HEK293 (cell line): Measurements from ENCODE around the gene SLC25A18.
A peak's percentile ranks its signal among the peaks of the same experiment; 100 is the strongest.

ENCODE experiments used
- HIC1 ChIP-seq: fragments of 450-650 bp; formaldehyde crosslinking; IDR thresholded peaks from 2 replicates; pipeline ENCODE4 v1.5.1; 2016; ENCODE audit warnings: missing biosample characterization, missing genetic modification characterization
- HOXA7 ChIP-seq: sonication (generic); formaldehyde crosslinking; IDR thresholded peaks from 2 replicates; pipeline ENCODE4 v1.8.1; 2022; ENCODE audit warnings: missing genetic modification reagents, borderline replicate concordance
- KLF9 ChIP-seq: fragments of 450-650 bp; formaldehyde crosslinking; IDR thresholded peaks from 2 replicates; pipeline ENCODE4 v1.5.1; 2016; ENCODE audit warnings: missing biosample characterization, missing genetic modification characterization, low read depth
- SP7 ChIP-seq: fragments of 450-650 bp; formaldehyde crosslinking; IDR thresholded peaks from 2 replicates; pipeline ENCODE4 v1.5.1; 2016; ENCODE audit warnings: missing biosample characterization, missing genetic modification characterization
- TCF7L2 ChIP-seq: IDR thresholded peaks from 2 replicates; pipeline ENCODE4 v1.6.1; 2011; ENCODE audit warnings: low read depth, mild to moderate bottlenecking, inconsistent platforms, low read length, moderate library complexity, borderline replicate concordance
- YY2 ChIP-seq: fragments of 450-650 bp; formaldehyde crosslinking; IDR thresholded peaks from 2 replicates; pipeline ENCODE4 v1.5.1; 2016; ENCODE audit warnings: missing biosample characterization, missing genetic modification characterization
- ZBTB11 ChIP-seq: fragments of 450-650 bp; formaldehyde crosslinking; conservative IDR thresholded peaks from 2 replicates; pipeline ENCODE4 v1.5.1; 2016; ENCODE audit warnings: low read depth, missing biosample characterization, missing genetic modification characterization
- ZBTB48 ChIP-seq: fragments of 450-650 bp; formaldehyde crosslinking; IDR thresholded peaks from 2 replicates; pipeline ENCODE4 v1.5.1; 2016; ENCODE audit warnings: missing biosample characterization, missing genetic modification characterization
- ZNF112 ChIP-seq: fragments of 450-650 bp; formaldehyde crosslinking; IDR thresholded peaks from 2 replicates; pipeline ENCODE4 v1.5.0; 2017; ENCODE audit warnings: missing biosample characterization, missing genetic modification characterization
- ZNF121 ChIP-seq: fragments of 450-650 bp; formaldehyde crosslinking; IDR thresholded peaks from 2 replicates; pipeline ENCODE4 v1.5.1; 2016; ENCODE audit warnings: missing biosample characterization, missing genetic modification characterization
- ZNF19 ChIP-seq: fragments of 450-650 bp; formaldehyde crosslinking; IDR thresholded peaks from 2 replicates; pipeline ENCODE4; 2016; ENCODE audit warnings: missing biosample characterization, missing genetic modification characterization, low read depth
- ZNF239 ChIP-seq: fragments of 450-650 bp; formaldehyde crosslinking; IDR thresholded peaks from 2 replicates; pipeline ENCODE4 v1.5.1; 2016; ENCODE audit warnings: missing biosample characterization, missing genetic modification characterization
- ZNF37A ChIP-seq: fragments of 450-650 bp; IDR thresholded peaks from 2 replicates; pipeline ENCODE4 v1.5.1; 2018; ENCODE audit warnings: missing biosample characterization, missing genetic modification characterization
- ZNF404 ChIP-seq: fragments of 450-650 bp; formaldehyde crosslinking; IDR thresholded peaks from 2 replicates; pipeline ENCODE4 v1.5.1; 2017; ENCODE audit warnings: missing biosample characterization, missing genetic modification characterization
- ZNF501 ChIP-seq: fragments of 450-650 bp; formaldehyde crosslinking; IDR thresholded peaks from 2 replicates; pipeline ENCODE4 v1.5.1; 2016; ENCODE audit warnings: missing biosample characterization, missing genetic modification characterization
- ZNF544 ChIP-seq: fragments of 450-650 bp; formaldehyde crosslinking; IDR thresholded peaks from 2 replicates; pipeline ENCODE4 v1.5.0; 2017; ENCODE audit warnings: missing biosample characterization, missing genetic modification characterization
- ZNF548 ChIP-seq: fragments of 450-650 bp; formaldehyde crosslinking; IDR thresholded peaks from 2 replicates; pipeline ENCODE4 v1.5.1; 2016; ENCODE audit warnings: missing biosample characterization, missing genetic modification characterization
- ZNF549 ChIP-seq: fragments of 450-650 bp; IDR thresholded peaks from 2 replicates; pipeline ENCODE4 v1.5.1; 2018; ENCODE audit warnings: missing biosample characterization, missing genetic modification characterization, mild to moderate bottlenecking, inconsistent platforms, moderate library complexity
- ZNF621 ChIP-seq: fragments of 450-650 bp; formaldehyde crosslinking; IDR thresholded peaks from 2 replicates; pipeline ENCODE4 v1.5.1; 2017; ENCODE audit warnings: missing biosample characterization, missing genetic modification characterization
- ZNF664 ChIP-seq: fragments of 450-650 bp; formaldehyde crosslinking; IDR thresholded peaks from 2 replicates; pipeline ENCODE4 v1.5.1; 2016; ENCODE audit warnings: missing biosample characterization, missing genetic modification characterization
- ZNF670 ChIP-seq: fragments of 450-650 bp; formaldehyde crosslinking; IDR thresholded peaks from 2 replicates; pipeline ENCODE4 v1.5.1; 2016; ENCODE audit warnings: missing biosample characterization, missing genetic modification characterization, low read depth
- ZNF701 ChIP-seq: fragments of 450-650 bp; formaldehyde crosslinking; IDR thresholded peaks from 2 replicates; pipeline ENCODE4 v1.5.1; 2016; ENCODE audit warnings: missing biosample characterization, missing genetic modification characterization
- ZNF747 ChIP-seq: fragments of 450-650 bp; formaldehyde crosslinking; IDR thresholded peaks from 2 replicates; pipeline ENCODE4 v1.5.1; 2016; ENCODE audit warnings: missing biosample characterization, missing genetic modification characterization
- ZNF768 ChIP-seq: fragments of 450-650 bp; formaldehyde crosslinking; IDR thresholded peaks from 2 replicates; pipeline ENCODE4 v1.5.1; 2018; ENCODE audit warnings: missing biosample characterization, mild to moderate bottlenecking, missing genetic modification characterization
- ZNF777 ChIP-seq: fragments of 450-650 bp; formaldehyde crosslinking; IDR thresholded peaks from 2 replicates; pipeline ENCODE4 v1.5.1; 2017; ENCODE audit warnings: missing biosample characterization, missing genetic modification characterization, borderline replicate concordance
- ZNF785 ChIP-seq: fragments of 450-650 bp; formaldehyde crosslinking; IDR thresholded peaks from 2 replicates; pipeline ENCODE4 v1.5.1; 2016; ENCODE audit warnings: missing biosample characterization, missing genetic modification characterization
- TF ChIP-seq, protein P1 (sequence below): fragments of 450-650 bp; formaldehyde crosslinking; IDR thresholded peaks from 2 replicates; pipeline ENCODE4 v1.5.1; 2016; ENCODE audit warnings: missing biosample characterization, missing genetic modification characterization
- TF ChIP-seq, protein P2 (sequence below): fragments of 450-650 bp; formaldehyde crosslinking; IDR thresholded peaks from 2 replicates; pipeline ENCODE4 v1.5.1; 2016; ENCODE audit warnings: missing biosample characterization, missing genetic modification characterization
- TF ChIP-seq, protein P3 (sequence below): fragments of 450-650 bp; formaldehyde crosslinking; IDR thresholded peaks from 2 replicates; pipeline ENCODE4 v1.5.1; 2017; ENCODE audit warnings: missing biosample characterization, missing genetic modification characterization
- TF ChIP-seq, protein P4 (sequence below): fragments of 450-650 bp; formaldehyde crosslinking; IDR thresholded peaks from 2 replicates; pipeline ENCODE4 v1.5.1; 2017; ENCODE audit warnings: missing biosample characterization, missing genetic modification characterization

SLC25A18 gene

DNA sequence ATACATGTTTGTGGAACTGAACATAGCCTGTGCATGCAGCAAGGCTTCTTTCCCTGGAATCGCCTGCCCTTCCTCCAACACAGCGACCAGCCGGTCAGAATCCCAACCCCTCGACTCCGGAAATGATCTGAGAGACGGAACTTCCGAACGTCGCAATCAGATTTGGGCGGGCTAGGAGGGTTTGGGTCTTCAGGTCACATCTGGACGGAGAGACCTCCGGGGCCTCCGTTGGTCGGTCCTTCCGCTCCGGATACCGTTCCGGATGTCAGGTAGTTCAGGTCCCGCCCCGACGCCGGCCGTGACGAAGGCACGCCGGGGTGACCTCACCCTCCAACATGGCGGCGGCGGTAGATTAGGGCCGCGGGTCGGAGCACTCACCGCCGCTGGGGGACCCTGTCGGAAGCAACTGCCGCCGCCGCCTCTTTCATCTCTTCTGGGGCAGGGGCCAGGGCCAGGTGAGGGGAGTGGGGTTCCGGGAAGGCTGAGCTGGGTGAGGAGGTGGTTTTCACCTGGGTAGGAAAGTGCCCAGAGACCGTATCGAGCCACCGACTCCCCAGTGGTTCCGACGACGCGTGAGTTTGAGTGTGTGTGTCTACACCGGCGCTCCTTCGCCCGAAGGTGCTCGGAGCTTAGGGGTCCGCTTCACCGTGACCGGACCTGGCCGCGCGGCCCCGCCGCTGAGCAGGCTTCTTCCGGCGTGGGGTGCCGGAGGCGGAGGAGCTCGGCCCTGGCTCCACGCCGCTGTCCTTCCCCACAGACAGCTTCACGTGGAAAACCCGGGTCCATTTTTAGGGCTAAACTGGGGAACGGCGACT is 75.3 kb downstream of the SLC25A18 start, which contains the start of gene BCL2L13 (continued):
- TF ChIP-seq, protein P1, sequence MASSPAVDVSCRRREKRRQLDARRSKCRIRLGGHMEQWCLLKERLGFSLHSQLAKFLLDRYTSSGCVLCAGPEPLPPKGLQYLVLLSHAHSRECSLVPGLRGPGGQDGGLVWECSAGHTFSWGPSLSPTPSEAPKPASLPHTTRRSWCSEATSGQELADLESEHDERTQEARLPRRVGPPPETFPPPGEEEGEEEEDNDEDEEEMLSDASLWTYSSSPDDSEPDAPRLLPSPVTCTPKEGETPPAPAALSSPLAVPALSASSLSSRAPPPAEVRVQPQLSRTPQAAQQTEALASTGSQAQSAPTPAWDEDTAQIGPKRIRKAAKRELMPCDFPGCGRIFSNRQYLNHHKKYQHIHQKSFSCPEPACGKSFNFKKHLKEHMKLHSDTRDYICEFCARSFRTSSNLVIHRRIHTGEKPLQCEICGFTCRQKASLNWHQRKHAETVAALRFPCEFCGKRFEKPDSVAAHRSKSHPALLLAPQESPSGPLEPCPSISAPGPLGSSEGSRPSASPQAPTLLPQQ (tag by site-specific recombination), result peak; percentile 70
- TF ChIP-seq ZNF544 (no peak), ZNF768 (no peak), ZNF501 (peak; percentile 59), ZNF785 (tag by site-specific recombination) (0 out of 2 replicates have a peak, but pooled peaks have one; percentile 11), ZNF747 (tag by site-specific recombination) (no peak), ZNF701 (tag by site-specific recombination) (no peak; the same call in 1 of the 2 replicates), HOXA7 (CRISPR knock-in tag) (no peak), ZBTB11 (tag by site-specific recombination) (peak; percentile 92), ZNF549 (no peak), TCF7L2 (peak; percentile 41; the same call in 1 of the 2 replicates), ZNF404 (tag by site-specific recombination) (no peak), ZNF112 (tag by site-specific recombination) (no peak), ZNF548 (tag by site-specific recombination) (no peak), ZNF37A (no peak), KLF9 (tag by site-specific recombination) (peak; percentile 37; the same call in 1 of the 2 replicates), ZBTB48 (tag by site-specific recombination) (no peak; the same call in none of the 2 replicates), ZNF664 (tag by site-specific recombination) (no peak), ZNF19 (tag by site-specific recombination) (no peak), HIC1 (tag by site-specific recombination) (no peak), ZNF777 (peak; percentile 74; the same call in 1 of the 2 replicates), SP7 (peak; percentile 82), ZNF670 (no peak), ZNF121 (tag by site-specific recombination) (no peak), ZNF621 (tag by site-specific recombination) (no peak), YY2 (tag by site-specific recombination) (peak; percentile 87), ZNF239 (tag by site-specific recombination) (0 out of 2 replicates have a peak, but pooled peaks have one; percentile 15)
- TF ChIP-seq, protein P2, sequence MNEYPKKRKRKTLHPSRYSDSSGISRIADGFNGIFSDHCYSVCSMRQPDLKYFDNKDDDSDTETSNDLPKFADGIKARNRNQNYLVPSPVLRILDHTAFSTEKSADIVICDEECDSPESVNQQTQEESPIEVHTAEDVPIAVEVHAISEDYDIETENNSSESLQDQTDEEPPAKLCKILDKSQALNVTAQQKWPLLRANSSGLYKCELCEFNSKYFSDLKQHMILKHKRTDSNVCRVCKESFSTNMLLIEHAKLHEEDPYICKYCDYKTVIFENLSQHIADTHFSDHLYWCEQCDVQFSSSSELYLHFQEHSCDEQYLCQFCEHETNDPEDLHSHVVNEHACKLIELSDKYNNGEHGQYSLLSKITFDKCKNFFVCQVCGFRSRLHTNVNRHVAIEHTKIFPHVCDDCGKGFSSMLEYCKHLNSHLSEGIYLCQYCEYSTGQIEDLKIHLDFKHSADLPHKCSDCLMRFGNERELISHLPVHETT (tag by site-specific recombination), result peak; percentile 73
- TF ChIP-seq, protein P3, sequence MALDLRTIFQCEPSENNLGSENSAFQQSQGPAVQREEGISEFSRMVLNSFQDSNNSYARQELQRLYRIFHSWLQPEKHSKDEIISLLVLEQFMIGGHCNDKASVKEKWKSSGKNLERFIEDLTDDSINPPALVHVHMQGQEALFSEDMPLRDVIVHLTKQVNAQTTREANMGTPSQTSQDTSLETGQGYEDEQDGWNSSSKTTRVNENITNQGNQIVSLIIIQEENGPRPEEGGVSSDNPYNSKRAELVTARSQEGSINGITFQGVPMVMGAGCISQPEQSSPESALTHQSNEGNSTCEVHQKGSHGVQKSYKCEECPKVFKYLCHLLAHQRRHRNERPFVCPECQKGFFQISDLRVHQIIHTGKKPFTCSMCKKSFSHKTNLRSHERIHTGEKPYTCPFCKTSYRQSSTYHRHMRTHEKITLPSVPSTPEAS (tag by site-specific recombination), result peak; percentile 82
- TF ChIP-seq, protein P4, sequence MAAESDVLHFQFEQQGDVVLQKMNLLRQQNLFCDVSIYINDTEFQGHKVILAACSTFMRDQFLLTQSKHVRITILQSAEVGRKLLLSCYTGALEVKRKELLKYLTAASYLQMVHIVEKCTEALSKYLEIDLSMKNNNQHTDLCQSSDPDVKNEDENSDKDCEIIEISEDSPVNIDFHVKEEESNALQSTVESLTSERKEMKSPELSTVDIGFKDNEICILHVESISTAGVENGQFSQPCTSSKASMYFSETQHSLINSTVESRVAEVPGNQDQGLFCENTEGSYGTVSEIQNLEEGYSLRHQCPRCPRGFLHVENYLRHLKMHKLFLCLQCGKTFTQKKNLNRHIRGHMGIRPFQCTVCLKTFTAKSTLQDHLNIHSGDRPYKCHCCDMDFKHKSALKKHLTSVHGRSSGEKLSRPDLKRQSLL (tag by site-specific recombination), result no peak
